Prostate gland (tissue), 2 donors: Measurements from ENCODE around the gene DNAJC1. TPM values are rescaled to one million over a fixed set of nuclear protein-coding genes. Genes with fewer than 3 reads are reported as not detected.

ENCODE experiments used
- DNase-seq: peaks from one replicate; pipeline ENCODE4 v3.0.0-alpha.2; 2019; ENCODE audit warnings: low spot score
- H3K27ac ChIP-seq, 2 donors: fragments of 200-600 bp; sonication (generic); 2 replicates each; pipeline ENCODE4 v1.5.1; 2017 to 2019
- H3K27me3 ChIP-seq: fragments of 200-600 bp; sonication (generic); replicated peaks from 2 replicates; pipeline ENCODE4 v1.5.1; 2019; ENCODE audit not compliant: insufficient read depth
- H3K36me3 ChIP-seq, 2 donors: fragments of 200-600 bp; sonication (generic); 1 replicate in 1 of 2; 2 replicates in 1 of 2; pipeline versions ENCODE4 v1.5.1 to v1.8.1; 2017 to 2019
- H3K4me1 ChIP-seq: fragments of 200-600 bp; sonication (generic); replicated peaks from 2 replicates; pipeline ENCODE4 v1.5.1; 2019
- H3K4me3 ChIP-seq, 2 donors: fragments of 200-600 bp; sonication (generic); 2 replicates each; pipeline ENCODE4 v1.5.1; 2017 to 2019
- H3K9me3 ChIP-seq: fragments of 200-600 bp; sonication (generic); 2 replicates; pipeline ENCODE4 v1.5.1; 2017
- POLR2A ChIP-seq: fragments of 450-650 bp; IDR thresholded peaks from one replicate; pipeline ENCODE4 v1.6.1; 2016; ENCODE audit warnings: antibody characterized with exemption, mild to moderate bottlenecking
- POLR2AphosphoS5 ChIP-seq: sonication (generic); formaldehyde crosslinking; IDR thresholded peaks from one replicate; pipeline ENCODE4 v1.6.1; 2017; ENCODE audit warnings: antibody characterized with exemption
- WGBS: methylation state at CpG from one replicate; pipeline ENCODE4 v1.1.5; 2018; 5-methylcytosine and 5-hydroxymethylcytosine counted together
- intact Hi-C: fragments of 100-400 bp; cut with DNase I; formaldehyde crosslinking; loops from one replicate; pipeline ENCODE4 v1.14.2; 2022
- total RNA-seq, 2 donors: library from RNA; depleted of rRNA; stranded (reverse); fragments of >200 nt; gene quantifications; one replicate each; pipeline ENCODE4 v1.1.0, GENCODE V29; 2016
- TF ChIP-seq, protein P1 (sequence below), 4 experiments: fragments of 200-600 bp in 2 of 4; fragments of 450-650 bp in 2 of 4; sonication (generic) in 2 of 4; IDR thresholded peaks; 1 replicate in 3 of 4; 2 replicates in 1 of 4; pipeline ENCODE4 v1.5.1; 2016 to 2019; ENCODE audit warnings: antibody characterized with exemption in 4 of 4, mild to moderate bottlenecking in 2 of 4, moderate library complexity in 2 of 4

DNAJC1 gene
- total RNA-seq, 2 donors from 2014 or later, result 62.8 to 89.3 TPM

DNA sequence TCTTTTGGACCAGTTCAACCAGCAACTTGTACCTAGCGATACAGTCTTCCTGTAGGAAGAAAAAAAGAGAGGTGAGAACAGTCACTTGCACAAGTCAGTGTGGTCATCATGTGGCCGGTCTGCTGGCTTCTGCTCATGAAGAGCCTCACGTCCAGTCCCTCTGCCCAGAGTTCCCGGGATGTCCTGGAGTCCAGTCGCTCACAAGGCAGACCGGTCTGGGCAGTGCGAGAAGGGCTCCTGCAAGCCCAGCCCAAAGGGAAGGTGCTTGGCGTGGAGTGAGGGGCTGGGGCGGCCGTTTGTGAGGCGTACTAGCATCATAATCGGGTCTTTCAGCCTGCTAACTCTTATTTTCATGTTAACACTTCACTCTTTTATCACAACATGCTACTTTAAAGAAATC lies 246.8 kb downstream of the DNAJC1 start:
- Histone ChIP-seq H3K9me3 (no peaks in the 10 kb centered on the region), H3K4me1 (no peaks in the 10 kb centered on the region), H3K27ac (no peak overlapping the region), H3K36me3 (no peaks in the 10 kb centered on the region), H3K4me3 (no peak overlapping the region), H3K27me3 (no peaks in the 10 kb centered on the region)
- intact Hi-C loops, result no loop called here
- WGBS, result 87% methylated on average over 12 of the region's 12 CpGs
- TF ChIP-seq POLR2AphosphoS5 (no peak), POLR2A (no peak)
- TF ChIP-seq, protein P1, sequence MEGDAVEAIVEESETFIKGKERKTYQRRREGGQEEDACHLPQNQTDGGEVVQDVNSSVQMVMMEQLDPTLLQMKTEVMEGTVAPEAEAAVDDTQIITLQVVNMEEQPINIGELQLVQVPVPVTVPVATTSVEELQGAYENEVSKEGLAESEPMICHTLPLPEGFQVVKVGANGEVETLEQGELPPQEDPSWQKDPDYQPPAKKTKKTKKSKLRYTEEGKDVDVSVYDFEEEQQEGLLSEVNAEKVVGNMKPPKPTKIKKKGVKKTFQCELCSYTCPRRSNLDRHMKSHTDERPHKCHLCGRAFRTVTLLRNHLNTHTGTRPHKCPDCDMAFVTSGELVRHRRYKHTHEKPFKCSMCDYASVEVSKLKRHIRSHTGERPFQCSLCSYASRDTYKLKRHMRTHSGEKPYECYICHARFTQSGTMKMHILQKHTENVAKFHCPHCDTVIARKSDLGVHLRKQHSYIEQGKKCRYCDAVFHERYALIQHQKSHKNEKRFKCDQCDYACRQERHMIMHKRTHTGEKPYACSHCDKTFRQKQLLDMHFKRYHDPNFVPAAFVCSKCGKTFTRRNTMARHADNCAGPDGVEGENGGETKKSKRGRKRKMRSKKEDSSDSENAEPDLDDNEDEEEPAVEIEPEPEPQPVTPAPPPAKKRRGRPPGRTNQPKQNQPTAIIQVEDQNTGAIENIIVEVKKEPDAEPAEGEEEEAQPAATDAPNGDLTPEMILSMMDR (IDR thresholded peaks at IDR 0.05), result no peak
- no peak for DNase-seq

DNA sequence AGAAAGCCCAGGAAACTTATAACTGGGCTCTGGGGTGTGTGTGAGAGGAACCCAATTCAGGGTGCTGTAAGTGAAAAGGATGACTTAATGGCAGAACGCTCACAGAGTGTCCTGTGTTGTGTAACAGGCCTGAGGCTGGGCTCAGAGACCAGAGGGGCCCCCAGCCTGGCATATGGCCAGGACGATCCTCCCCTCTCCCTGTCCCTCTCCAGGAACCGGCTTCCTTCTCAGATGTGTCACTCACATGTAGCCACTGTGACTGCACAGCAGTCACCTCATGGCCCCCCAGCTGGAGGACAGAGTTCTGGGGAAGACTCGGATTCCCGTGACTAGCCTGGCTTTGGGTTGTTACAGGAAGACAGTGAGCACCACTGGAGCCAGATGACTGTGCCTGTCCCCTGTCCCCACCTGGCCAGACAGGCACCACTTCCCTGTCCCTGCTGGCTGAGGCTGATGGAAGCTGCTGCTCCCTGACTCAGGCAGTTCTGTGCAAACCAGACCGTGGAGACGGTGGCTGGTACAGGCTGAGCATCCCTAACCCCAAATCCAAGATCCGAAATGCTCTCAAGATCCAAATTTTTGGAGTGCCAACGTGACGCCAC lies 249.0 kb downstream of the DNAJC1 start:
- Histone ChIP-seq H3K27ac (no peak overlapping the region), H3K4me3 (no peak overlapping the region), H3K4me1 (no peaks in the 10 kb centered on the region), H3K27me3 (no peaks in the 10 kb centered on the region), H3K9me3 (no peaks in the 10 kb centered on the region), H3K36me3 (no peaks in the 10 kb centered on the region)
- no peak for DNase-seq
- WGBS, result 83% methylated on average over 10 of the region's 10 CpGs
- intact Hi-C loops, result no loop called here
- TF ChIP-seq POLR2A, result no peak
- no peak for TF ChIP-seq POLR2AphosphoS5
- TF ChIP-seq, protein P1 (IDR thresholded peaks at IDR 0.05), result no peak

DNA sequence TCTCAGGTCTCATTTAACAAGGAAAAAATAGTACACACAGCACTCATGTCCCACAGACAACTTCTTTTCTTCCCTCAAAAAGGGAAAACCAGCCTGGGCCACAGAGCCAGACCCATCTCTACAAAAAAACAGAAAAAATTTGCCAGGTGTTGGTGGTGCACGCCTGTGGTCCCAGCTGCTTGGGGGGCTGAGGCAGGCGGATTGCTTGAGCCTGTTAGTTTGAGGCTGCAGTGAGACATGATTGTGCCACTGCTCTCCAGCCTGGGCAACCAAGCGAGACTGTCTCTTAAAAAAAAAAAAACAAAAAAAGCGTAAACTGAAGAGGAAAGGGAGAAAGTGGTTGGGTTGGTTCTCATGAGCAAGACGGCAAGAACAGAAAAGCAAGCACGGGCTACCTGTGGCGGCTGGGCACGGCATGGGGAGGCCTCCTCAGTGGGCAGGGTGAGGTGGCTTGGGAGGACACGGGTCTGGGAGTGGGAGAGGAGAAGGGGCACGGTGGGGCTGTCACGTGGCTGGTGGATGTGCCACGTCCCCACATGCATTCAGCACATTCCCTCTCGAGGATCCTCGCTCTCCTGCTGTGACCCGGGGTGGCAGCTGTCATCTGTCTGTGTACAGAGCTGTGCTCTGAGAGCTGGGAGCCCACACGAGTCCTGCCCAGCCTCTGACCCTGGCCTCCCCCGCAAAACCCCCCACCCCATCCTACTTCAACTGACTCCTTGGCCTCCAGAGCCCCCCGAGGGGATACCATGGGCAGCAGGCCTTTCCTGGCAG lies 249.8 kb downstream of the DNAJC1 start:
- no peak for TF ChIP-seq POLR2AphosphoS5
- no peak for TF ChIP-seq POLR2A
- TF ChIP-seq, protein P1 (IDR thresholded peaks at IDR 0.05), result no peak
- Histone ChIP-seq H3K4me1 (no peaks in the 10 kb centered on the region), H3K9me3 (no peaks in the 10 kb centered on the region), H3K4me3 (no peak overlapping the region), H3K27ac (no peak overlapping the region), H3K27me3 (no peaks in the 10 kb centered on the region), H3K36me3 (no peaks in the 10 kb centered on the region)
- WGBS, result 79% methylated on average over 18 of the region's 18 CpGs
- DNase-seq, result no peak
- intact Hi-C loops, result no loop called here

DNA sequence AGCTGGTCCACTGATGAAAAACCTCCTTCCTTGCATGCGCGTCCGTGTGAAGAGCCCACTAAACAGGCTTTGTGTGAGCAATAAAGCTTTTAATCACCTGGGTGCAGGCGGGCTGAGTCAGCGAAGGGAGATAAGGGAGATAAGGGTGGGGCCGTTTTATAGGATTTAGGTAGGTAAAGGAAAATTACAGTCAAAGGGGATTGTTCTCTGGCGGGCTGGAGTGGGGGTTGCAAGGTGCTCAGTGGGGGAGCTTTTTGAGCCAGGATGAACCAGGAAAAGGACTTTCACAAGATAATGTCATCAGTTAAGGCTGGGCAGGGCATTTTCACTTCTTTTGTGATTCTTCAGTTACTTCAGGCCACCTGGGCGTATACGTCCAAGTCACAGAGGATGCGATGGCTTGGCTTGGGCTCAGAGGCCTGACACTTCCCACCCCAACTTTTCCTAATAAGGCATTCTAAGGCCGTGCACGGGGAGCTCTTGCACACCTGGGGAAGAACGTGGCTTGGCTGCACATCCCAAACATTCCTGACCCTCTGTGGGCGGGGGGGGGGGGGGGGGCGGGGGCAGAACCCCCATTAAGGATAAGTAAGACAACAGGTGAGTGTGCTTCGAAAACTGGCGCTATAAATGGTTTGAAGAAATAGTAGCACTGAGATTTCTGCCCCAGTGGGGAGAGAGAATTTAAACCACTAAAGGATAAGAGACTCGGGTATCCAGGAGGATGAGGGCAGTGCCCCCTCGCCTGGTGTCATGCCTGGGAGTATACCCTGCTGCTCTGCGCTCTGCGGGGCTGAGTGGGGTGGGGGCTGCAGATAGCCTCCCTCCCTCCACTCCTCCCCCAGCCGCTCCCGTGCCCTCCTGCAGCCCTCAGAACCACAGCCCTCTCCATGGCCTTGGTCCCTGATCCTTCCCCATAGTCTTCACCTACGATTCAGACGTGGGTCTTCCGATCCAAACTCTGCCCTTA lies 251.9 kb downstream of the DNAJC1 start:
- no peak overlapping the region for H3K27ac ChIP-seq
- H3K27me3 ChIP-seq, result no peaks in the 10 kb centered on the region
- DNase-seq, result no peak
- 66% methylated on average over 26 of the region's 26 CpGs for WGBS
- no peaks in the 10 kb centered on the region for H3K36me3 ChIP-seq
- H3K4me3 ChIP-seq, result no peak overlapping the region
- TF ChIP-seq POLR2A (no peak), POLR2AphosphoS5 (no peak)
- TF ChIP-seq, protein P1 (IDR thresholded peaks at IDR 0.05), result no peak
- no peaks in the 10 kb centered on the region for H3K9me3 ChIP-seq
- intact Hi-C loops, result no loop called here
- H3K4me1 ChIP-seq, result no peaks in the 10 kb centered on the region
